NT2/D1 (cell line): Measurements from ENCODE around the gene KCNH1.

Source experiments
- YY1 ChIP-seq: IDR thresholded peaks from 2 replicates; pipeline ENCODE4 v1.6.1; 2011; ENCODE audit not compliant: insufficient read length, insufficient read depth
- ZNF274 ChIP-seq: IDR thresholded peaks from 2 replicates; pipeline ENCODE4 v1.6.1; 2011; ENCODE audit warnings: mild to moderate bottlenecking, low read depth, low read length

DNA sequence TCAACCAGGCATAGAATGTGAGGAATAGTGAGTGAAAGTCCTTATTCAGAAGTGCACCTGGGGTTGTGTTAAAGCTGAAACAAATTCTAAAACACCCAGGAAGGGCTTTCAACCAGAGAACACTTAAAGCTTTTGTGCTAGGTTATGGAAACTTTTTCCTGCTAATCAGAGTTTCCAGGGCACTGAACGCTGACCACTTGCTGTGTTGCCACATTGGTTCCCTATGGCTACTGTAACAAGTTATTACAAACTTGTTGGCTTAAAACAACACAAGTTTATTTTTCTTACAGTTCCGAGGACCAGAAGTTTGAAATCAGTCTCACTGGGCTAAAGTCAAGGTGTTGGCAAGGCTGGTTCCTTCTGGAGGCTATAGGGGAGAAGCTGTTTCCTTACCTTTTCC is 504.7 kb downstream of the KCNH1 start:
- TF ChIP-seq ZNF274 (no peak), YY1 (no peak)
